ENCODE results near the gene CFAP107.

Gene CFAP107

GRCh38 chr1:12741946-12742345 lies 4.1 kb upstream of the CFAP107 start:
- no peak for DNase-seq (ENCODE audit: low read depth, low spot score)

GRCh38 chr1:12745126-12745991 lies 641 bp upstream of the CFAP107 start:
- no peak for DNase-seq (ENCODE audit: low read depth, low spot score)

DNA sequence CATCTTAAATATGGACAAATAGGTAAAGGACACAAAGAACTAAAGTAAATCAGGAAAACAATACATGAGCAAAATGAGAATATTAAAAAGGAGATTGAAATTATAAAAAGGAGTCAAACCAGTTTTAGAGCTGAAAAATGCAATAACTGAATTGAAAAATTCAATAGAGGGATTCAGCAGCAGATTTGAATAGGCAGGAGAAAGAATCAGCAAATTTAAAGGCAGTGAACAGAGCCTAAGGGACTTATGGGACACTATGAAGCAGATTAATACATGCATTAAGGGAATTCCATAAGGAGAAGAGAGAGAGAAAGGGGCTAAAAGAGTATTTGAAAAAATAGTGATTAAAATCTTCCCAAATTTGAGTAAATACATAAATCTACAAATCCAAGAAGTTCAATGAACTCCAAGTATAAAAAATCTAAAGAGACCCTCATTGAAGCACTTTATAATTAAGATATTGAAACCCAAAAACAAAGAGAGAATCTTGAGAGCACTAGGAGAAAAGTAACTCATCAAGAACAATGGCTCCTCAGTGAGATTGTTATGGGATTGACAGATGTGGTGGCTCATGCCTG lies 2.9 kb downstream of the CFAP107 start:
- DNase-seq (ENCODE audit: low read depth, low spot score), result no peak

DNA sequence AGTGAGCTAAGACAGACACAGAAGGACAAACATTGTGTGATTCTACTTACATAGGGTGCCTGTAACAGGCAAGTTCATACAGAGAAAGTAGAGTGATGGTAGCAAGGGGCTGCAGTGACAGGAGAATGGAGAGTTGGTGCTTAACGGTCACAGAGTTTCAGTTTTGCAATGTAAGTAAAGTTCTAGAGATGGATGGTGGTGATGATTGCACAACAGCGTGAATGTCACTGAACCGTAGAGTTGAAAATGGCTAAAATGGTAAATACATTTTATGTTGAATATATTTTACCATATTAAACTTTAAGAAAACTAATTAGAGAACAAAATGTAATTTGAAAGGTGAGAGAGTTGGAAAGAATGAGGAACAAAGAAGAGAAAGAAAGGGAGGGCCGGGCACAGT lies 8.7 kb downstream of the CFAP107 start:
- DNase-seq (ENCODE audit: low read depth, low spot score), result no peak

DNA sequence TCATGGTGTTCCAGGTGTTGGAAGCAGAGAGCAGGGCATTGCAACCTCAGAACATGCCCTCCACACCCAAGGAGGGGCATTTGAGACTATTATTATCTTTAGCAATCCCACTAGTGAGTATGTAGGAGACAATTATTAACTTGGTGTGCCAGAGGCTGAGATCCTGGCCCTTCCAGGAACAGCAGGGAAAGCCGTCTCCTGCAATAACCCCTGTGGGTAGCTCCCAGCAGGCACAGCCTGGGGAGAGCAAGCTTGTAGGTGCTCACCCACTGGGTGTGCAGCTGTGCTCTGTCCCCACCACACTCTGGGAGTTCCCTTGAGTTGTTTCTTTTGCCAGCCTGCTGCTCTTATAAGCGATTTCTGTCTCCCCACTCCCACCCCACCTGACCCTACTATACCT lies 10.3 kb downstream of the CFAP107 start:
- DNase-seq (ENCODE audit: low read depth, low spot score), result no peak

DNA sequence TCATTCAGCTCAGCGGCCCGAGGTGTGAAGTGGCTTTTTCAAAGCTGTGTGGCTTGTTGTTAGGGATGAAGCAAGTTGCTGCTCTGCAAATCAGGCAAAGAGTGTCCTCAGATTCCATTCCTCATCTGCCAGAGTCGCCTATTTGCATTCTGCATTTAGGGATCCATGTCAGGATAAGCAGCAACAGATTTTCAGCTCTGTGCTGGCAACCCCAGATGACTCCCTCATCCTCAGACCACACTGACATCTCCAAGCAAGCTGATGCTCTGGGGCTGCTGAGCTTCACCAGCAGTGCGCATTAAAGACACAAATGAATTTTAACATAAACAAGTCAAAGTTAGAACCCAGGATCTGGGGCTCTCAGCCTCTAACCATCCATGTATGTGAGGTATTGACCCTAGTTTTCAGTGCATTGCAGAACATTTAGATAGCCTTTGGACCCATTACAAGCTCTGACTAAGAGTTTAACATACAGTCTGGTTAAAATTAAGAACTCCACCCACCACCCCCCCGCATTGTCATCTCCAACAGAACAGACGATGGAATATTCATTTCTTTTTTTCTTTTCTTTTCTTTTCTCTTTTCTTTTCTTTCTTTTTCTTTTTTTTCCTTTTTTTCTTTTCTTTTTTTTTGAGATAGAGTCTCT lies 10.9 kb downstream of the CFAP107 start:
- no peak for DNase-seq (ENCODE audit: low read depth, low spot score)

DNA sequence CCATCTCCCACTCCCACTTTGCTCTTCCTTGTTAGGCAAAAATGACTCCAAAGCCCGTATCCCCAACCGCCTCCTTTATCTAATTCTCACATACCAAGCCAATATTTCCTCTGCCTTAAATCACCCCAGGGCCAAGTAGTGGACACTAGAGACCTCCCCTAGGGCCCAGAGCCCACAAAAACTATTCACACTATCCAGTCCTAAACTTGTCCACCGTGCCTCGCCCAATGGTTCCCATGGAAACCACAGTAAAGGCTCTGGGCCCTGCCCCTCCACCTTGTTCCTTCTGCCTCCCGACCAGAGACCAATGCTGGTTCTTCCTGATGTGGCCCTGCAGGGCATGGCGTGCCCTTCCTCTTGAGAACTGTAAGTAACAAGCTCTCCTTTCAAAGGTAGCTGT lies 11.8 kb downstream of the CFAP107 start:
- no peak for DNase-seq (ENCODE audit: low read depth, low spot score)

GRCh38 chr1:12760256-12760795 lies 14.3 kb downstream of the CFAP107 start:
- DNase-seq (ENCODE audit: low read depth, low spot score), result no peak

GRCh38 chr1:12761781-12762180 lies 15.8 kb downstream of the CFAP107 start:
- DNase-seq (ENCODE audit: low read depth, low spot score), result no peak

DNA sequence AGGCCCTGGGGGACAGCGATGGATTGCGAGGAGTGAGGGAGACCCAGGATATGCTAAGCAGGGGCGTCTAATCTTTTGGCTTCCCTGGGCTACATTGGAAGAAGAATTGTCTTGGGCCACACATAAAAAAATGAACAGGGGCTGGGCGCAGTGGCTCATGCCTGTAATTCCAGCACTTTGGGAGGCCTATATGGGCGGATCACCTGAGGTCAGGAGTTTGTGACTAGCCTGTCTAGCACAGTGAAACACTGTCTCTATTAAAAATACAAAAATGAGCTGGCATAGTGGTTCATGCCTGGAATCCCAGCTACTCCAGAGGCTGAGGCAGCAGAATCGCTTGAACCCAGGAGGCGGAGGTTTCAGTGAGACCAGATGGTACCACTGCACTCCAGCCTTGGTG lies 16.8 kb downstream of the CFAP107 start:
- no peak for DNase-seq (ENCODE audit: low read depth, low spot score)

- DNase-seq (ENCODE audit: low read depth, low spot score), result no peak
Measured at GRCh38 chr1:12763479-12763878, 17.5 kb downstream of the CFAP107 start.

GRCh38 chr1:12764016-12764415 lies 18.0 kb downstream of the CFAP107 start:
- no peak for DNase-seq (ENCODE audit: low read depth, low spot score)

DNA sequence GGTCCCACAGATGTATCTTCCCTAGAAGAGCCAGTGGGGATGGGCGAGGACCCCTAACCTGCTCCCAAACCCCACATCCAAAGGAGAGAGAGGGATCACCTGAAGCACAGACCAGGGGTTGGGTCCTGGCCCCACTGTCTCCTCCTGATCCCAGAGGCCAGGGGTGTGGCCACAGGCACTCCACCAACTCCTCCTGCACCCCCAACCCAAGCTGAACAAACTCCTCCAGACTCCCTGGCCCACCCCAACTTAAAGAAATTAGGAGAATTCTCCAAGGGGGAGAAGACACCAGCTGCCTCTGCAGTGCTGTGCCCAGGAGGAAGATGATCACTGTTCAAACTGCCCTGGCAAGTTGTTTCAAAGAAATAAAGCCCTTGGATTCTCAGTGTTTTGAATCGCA lies 23.0 kb downstream of the CFAP107 start:
- no peak for DNase-seq (ENCODE audit: low read depth, low spot score)

- DNase-seq (ENCODE audit: low read depth, low spot score), result no peak
Measured at GRCh38 chr1:12769976-12770505, 24.0 kb downstream of the CFAP107 start.

- DNase-seq (ENCODE audit: low read depth, low spot score), result no peak
Measured at GRCh38 chr1:12770620-12771019, 24.6 kb downstream of the CFAP107 start.

GRCh38 chr1:12771186-12771585 lies 25.2 kb downstream of the CFAP107 start:
- no peak for DNase-seq (ENCODE audit: low read depth, low spot score)

DNA sequence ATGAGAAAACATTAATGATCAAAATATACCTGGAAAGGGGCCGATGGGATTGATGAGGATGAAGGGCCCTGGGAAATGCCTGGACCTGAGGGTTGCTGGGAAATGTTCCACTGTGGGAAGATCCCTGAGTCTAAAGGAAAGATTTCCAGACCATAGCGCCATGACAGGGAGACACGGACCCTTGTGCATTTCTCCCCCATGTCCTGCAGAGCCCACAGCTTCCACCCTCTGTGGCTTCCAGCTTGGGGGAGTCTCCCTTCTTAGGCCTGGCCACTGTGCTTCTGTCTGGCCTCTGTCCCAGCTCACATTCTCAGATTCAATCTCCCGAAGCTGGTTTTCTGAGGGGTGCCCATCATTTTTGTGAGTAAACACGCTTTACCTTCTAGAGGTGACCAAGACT lies 26.5 kb downstream of the CFAP107 start:
- no peak for DNase-seq (ENCODE audit: low read depth, low spot score)

- DNase-seq (ENCODE audit: low read depth, low spot score), result no peak
Measured at GRCh38 chr1:12773438-12773837, 27.4 kb downstream of the CFAP107 start, which contains the start of gene PRAMEF12. PRAMEF12 (plus strand) TSS chr1:12773738; CDS start chr1:12774868, 1,130 bp downstream.

DNA sequence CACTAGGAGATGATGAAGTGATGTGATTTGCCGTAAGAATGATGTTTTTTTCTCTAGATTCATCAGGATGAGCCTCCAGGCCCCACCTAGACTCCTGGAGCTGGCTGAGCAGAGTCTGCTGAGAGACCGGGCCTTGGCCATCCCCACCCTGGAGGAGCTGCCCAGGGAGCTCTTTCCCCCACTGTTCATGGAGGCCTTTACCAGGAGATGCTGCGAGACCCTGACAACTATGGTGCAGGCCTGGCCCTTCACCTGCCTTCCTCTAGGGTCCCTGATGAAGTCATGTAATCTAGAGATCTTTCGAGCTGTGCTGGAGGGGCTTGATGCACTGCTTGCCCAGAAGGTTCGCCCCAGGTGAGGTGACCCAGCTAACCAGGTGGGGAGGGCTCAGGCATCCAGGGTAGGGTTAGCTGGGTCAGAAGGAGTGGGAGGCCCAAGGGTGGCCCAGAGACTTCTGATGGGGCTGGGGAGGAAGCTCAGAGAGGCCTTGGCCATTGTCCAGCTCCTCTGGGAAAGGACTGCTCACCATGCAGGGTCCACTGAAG lies 28.9 kb downstream of the CFAP107 start:
- DNase-seq (ENCODE audit: low read depth, low spot score), result no peak

DNA sequence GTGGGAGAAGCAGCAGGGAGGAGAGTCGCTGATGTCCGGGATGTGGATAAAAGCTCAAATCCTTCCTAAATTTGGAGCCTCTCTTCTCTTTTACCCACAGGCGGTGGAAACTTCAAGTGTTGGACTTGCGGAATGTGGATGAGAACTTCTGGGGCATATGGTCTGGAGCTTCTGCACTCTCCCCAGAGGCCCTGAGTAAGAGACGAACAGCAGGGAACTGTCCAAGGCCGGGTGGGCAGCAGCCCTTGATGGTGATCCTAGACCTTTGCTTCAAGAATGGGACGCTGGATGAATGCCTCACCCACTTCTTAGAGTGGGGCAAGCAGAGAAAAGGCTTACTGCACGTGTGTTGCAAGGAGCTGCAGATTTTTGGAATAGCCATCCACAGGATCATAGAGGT lies 29.4 kb downstream of the CFAP107 start:
- DNase-seq (ENCODE audit: low read depth, low spot score), result no peak

DNA sequence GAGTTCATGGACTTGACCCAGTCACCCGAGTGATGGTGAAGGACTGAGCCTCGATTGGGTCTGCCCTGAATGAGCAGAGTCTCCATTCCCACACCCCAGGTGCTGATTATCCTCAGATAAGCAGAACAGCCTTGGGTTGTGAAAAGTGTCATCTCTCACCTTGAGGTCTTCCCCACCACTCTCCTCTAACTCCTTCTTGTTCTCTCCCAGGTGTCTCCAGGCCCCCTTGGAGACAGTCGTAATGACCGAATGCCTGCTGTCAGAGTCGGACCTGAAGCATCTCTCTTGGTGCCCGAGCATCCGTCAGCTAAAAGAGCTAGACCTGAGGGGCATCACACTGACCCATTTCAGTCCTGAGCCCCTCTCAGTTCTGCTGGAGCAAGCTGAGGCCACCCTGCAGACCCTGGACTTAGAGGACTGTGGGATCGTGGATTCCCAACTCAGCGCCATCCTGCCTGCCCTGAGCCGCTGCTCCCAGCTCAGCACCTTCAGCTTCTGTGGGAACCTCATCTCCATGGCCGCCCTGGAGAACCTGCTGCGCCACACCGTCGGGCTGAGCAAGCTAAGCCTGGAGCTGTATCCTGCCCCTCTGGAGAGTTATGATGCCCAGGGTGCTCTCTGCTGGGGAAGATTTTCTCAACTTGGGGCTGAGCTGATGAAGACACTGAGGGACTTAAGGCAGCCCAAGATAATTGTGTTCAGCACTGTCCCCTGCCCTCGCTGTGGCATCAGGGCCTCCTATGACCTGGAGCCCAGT lies 31.0 kb downstream of the CFAP107 start:
- no peak for DNase-seq (ENCODE audit: low read depth, low spot score)
